ENCODE data around the gene COL2A1. TPM values are rescaled to one million over a fixed set of nuclear protein-coding genes. Genes with fewer than 3 reads are reported as not detected.

COL2A1 gene
- total and polyA plus RNA-seq, 9 donors: 0.05 to 1.5 (median 1.1) TPM; not detected in 1

DNA sequence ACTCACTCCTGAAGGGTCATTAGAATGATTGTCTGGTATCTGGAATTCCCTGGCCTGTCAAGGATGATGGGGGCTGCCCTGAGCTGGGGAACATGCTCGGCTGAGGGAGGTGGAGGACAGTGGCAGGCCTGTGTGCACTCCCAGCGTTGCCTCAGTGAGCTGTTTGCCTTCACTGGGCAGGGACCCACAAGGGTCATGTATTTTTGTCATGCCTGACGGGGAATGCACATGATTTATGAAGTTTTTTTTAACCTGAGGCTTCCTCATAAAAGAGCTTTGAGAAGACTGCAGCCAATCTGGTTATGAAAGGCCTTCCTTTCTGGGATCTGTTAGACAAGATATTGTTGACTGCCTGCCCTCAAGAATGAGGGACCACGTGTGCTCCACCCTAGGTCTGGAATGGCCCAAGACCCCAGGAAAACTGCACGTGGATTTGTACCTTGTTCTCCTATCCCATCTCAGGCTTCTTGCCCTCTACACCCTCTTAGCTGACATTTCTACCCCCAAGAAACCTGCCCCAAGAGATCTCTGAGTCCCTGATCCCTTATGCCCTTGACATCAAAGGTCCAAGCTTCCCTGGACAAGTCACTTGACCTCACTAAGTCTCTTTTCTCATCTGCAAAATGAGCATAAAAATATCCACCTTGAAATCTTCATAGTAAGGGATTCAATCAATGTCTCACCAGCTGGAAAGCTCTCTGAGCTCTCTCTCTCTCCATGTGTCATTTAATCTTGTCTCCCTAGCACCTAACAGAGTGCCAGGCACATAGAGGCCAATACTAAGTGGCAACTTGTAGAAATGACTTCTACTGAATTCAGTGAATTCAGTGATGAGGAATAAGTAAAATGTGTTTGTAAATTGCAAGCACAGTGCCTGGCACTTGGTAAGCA lies 24.5 kb upstream of the COL2A1 start:
- Histone ChIP-seq H3K4me3 (no peak overlapping the region), H3K27ac (no peak overlapping the region), H3K4me1 (ENCODE audit: insufficient read depth) (peaks cover under 1% of the 10 kb centered on the region), H3K27me3 (no peaks in the 10 kb centered on the region), H3K9me3 (no peaks in the 10 kb centered on the region), H3K36me3 (no peaks in the 10 kb centered on the region)
- TF ChIP-seq EP300 (IDR thresholded peaks at IDR 0.05): no peak
- TF ChIP-seq, protein P1, sequence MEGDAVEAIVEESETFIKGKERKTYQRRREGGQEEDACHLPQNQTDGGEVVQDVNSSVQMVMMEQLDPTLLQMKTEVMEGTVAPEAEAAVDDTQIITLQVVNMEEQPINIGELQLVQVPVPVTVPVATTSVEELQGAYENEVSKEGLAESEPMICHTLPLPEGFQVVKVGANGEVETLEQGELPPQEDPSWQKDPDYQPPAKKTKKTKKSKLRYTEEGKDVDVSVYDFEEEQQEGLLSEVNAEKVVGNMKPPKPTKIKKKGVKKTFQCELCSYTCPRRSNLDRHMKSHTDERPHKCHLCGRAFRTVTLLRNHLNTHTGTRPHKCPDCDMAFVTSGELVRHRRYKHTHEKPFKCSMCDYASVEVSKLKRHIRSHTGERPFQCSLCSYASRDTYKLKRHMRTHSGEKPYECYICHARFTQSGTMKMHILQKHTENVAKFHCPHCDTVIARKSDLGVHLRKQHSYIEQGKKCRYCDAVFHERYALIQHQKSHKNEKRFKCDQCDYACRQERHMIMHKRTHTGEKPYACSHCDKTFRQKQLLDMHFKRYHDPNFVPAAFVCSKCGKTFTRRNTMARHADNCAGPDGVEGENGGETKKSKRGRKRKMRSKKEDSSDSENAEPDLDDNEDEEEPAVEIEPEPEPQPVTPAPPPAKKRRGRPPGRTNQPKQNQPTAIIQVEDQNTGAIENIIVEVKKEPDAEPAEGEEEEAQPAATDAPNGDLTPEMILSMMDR (IDR thresholded peaks at IDR 0.05): no peak
- no peak for TF ChIP-seq POLR2A (IDR thresholded peaks at IDR 0.05)
- intact Hi-C loops (cut with DNase I): no loop called here
- no peak for DNase-seq
- WGBS, 3 donors: 58 to 66% (median 61%) methylated on average over 5 of the region's 5 CpGs

DNA sequence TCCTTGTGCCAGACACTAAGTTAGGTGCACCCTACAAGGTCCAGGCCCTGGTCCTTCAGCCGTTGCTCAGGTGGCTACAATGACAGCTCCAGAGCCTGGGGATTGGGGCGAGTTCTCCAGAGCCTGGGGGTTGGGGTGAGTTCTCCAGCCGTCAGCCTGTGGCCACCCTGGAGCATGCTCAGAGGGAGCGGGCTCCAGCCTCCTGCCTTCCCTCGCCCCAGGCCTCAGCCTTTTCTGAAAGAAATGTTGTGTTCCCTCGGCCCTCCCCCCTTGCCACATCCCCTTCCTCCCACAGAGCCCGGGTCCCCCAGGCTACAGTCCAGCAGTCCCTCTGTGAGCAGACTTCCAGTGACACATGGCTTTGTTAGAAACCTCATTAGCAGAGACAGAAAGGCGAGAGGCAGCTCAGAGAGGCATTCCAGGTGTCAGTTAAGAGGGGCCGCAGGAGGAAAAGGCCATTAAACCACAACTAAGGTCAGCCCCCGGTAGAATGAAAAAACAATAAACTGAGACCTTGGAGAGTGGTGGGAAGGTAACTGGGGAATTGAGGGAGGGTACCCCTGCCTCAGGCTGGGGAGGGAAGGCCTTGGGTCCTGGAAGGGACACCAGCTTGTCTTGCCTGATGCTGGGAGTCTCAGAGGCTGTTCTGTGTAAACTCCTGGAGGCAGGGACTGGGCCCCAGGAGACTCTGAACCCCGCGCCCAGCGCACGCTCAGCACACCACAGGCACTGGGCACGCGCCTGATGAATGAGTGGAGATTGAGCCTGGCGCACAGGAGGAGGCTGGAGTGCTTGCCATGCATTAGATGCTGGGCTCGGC lies 23.1 kb upstream of the COL2A1 start:
- peaks cover 1% of the 10 kb centered on the region for H3K4me1 ChIP-seq (ENCODE audit: insufficient read depth)
- no peaks in the 10 kb centered on the region for H3K36me3 ChIP-seq
- DNase-seq: no peak
- no peak for TF ChIP-seq POLR2A (IDR thresholded peaks at IDR 0.05)
- TF ChIP-seq, protein P1 (IDR thresholded peaks at IDR 0.05): no peak
- no peak for TF ChIP-seq EP300 (IDR thresholded peaks at IDR 0.05)
- H3K4me3 ChIP-seq: no peak overlapping the region
- H3K9me3 ChIP-seq: no peaks in the 10 kb centered on the region
- 78 to 83% (median 78%) methylated on average over 18 of the region's 18 CpGs for WGBS, 3 donors
- intact Hi-C loops (cut with DNase I): no loop called here
- H3K27me3 ChIP-seq: no peaks in the 10 kb centered on the region
- no peak overlapping the region for H3K27ac ChIP-seq

DNA sequence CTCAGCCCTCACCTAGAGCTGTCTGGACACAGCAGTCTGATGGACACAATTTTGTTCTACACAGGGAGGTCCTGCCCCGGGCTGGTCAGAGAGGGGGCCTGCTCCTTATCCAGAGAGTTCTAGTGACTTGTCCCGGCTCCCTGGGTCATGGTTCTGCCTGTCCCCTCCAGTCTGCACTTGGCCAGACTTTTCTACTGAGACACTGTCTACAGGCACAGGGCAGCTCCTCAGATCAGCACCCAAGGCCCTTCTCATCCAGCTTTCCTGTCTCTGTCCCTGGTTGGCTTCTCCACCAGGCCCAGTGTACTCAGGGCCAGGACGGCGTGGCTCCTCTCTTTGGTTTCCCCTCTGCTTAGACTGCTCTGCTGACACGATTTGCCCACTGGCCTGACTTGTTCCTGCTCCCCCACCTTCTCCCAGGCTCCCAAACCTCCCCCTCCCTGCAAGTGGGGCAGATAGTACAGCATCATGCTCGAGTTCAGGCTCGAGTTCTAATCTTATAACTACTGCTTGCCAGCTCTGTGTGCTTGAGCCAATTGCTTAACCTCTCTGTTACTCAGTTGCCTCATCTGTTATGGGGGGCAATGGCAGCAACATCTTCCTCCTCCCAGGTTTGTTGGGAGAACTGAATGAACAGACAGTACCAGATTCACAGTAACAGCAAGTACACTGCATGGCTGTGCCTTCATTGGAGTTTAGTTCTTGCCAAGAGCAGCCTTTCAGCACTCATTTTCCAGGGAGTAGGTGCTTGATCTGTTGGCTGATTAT lies 22.0 kb upstream of the COL2A1 start:
- WGBS, 3 donors: 71 to 84% (median 76%) methylated on average over 7 of the region's 7 CpGs
- intact Hi-C loops (cut with DNase I): no loop called here

More for the DNA sequence above, 22.0 kb upstream of the COL2A1 start:
- H3K4me1 ChIP-seq (ENCODE audit: insufficient read depth): peaks cover 1% of the 10 kb centered on the region
- no peaks in the 10 kb centered on the region for H3K27me3 ChIP-seq
- H3K9me3 ChIP-seq: no peaks in the 10 kb centered on the region
- no peak overlapping the region for H3K27ac ChIP-seq
- no peaks in the 10 kb centered on the region for H3K36me3 ChIP-seq
- TF ChIP-seq POLR2A (IDR thresholded peaks at IDR 0.05) (no peak), EP300 (IDR thresholded peaks at IDR 0.05) (no peak)
- TF ChIP-seq, protein P1 (IDR thresholded peaks at IDR 0.05): no peak
- H3K4me3 ChIP-seq: no peak overlapping the region
- no peak for DNase-seq
